Measurements from ENCODE around the gene USP32. TPM values are rescaled to one million over a fixed set of nuclear protein-coding genes. Genes with fewer than 3 reads are reported as not detected.
"Not testable (repeated sequence)": the region's sequence is repeated elsewhere in the genome, so short reads cannot be mapped to it uniquely, and the experiment has no call there.

USP32 gene
- total RNA-seq, 2 experiments from 2014 or later: 32.3 to 33.1 TPM

DNA sequence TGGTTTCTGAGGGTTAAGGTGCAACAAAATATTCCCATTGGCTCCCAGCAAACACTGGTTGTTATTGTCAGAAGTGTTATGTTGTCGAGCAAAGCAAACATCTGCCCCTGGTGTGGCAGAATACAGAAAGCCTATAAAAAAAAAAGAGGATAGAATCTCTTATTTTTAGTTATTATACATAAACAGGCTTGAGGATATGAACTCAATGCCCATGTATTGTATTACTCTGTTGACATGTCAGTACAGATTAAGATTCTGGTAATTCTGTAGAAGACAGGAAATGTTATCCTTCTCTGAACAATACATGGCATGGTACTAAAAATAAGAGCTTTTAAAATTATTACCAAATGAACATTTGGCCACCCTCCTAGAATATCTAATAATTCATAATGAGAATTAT, 168.5 kb downstream of the USP32 start:
- Mint-ChIP-seq H3K27ac (no peak overlapping the region), H3K4me1 (no peaks in the 10 kb centered on the region), H3K27me3 (no peaks in the 10 kb centered on the region), H3K36me3 (ENCODE audit: low read depth) (peaks cover 13% of the 10 kb centered on the region), H3K9me3 (ENCODE audit: low read depth) (no peaks in the 10 kb centered on the region), H3K4me3 (no peak overlapping the region)
- ATAC-seq: no peak
- intact Hi-C loops (cut with DNase I, micrococcal nuclease): no loop called here
- DNase-seq: no peak
- CTCF ChIA-PET: interaction anchor here (1.1 to 2.6 kb wide), 2 partner anchors 9 to 25 kb away, joined by 3 to 8 read pairs; no protein-coding TSS in a partner anchor
- POLR2A ChIA-PET: no interaction called here

DNA sequence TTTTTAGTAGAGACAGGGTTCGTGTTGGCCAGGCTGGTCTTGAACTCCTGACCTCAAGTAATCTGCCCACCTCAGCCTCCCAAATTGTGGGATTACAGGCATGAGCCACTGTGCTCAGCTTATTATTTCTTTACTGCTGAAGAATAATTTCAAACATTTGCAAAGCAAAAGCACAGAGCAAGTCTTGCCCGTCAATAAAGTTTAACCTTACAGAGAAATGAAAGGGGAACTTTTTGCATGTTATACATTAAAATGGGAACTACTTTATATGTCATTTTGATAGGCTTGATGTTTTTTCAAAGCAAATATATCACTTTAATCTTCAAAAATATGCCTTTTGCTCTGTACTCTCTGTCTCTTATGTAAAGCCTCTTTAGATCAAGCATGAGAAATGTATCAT, 173.2 kb downstream of the USP32 start:
- DNase-seq; CTCF ChIA-PET; H3K27me3 Mint-ChIP-seq; H3K4me1 Mint-ChIP-seq; POLR2A ChIA-PET; intact Hi-C loops (cut with DNase I, micrococcal nuclease); ATAC-seq; H3K9me3 Mint-ChIP-seq (ENCODE audit: low read depth); H3K4me3 Mint-ChIP-seq; H3K27ac Mint-ChIP-seq: not testable (repeated sequence)
- peaks cover 14% of the 10 kb centered on the region for H3K36me3 Mint-ChIP-seq (ENCODE audit: low read depth)

DNA sequence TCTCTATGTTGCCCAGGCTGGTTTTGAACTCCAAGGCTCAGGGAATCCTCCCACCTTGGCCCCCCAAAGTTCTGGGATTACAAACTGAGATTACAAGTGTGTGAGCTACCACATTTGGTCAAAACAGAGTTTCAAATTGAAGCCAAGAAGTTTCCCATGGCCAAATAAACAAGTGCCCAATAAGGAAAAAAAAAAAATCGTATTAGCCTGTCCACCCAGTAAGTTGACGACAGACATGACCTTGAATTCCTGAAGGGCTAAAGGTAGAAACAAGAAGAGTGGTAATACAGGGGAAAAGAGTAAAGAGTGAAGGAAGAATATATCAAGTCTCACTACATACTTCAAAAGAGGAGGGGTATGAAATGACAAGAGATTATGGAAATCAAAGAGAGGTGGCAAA, 176.0 kb downstream of the USP32 start:
- intact Hi-C loops (cut with DNase I, micrococcal nuclease); ATAC-seq; POLR2A ChIA-PET: not testable (repeated sequence)

DNA sequence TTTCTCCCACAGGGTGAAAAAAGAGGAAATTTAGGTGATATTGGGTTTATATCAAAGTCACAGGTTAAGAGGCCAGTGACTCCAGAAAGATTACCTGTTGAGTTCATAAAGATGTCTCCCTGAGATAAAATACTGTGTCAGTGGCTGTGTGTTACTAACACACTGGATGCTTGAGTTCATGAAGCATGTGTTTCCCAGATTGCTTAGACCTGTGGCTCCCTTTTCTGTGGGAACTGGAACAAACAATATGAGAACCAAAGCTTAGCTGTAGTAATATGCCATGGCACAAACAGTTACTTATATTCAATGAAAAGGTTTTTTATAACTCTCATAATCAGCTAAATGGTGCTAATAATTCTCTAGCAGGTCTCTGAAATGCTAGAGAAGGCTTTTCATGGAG, 180.7 kb downstream of the USP32 start:
- H3K27me3 Mint-ChIP-seq; H3K36me3 Mint-ChIP-seq (ENCODE audit: low read depth); H3K27ac Mint-ChIP-seq; ATAC-seq; DNase-seq; POLR2A ChIA-PET; intact Hi-C loops (cut with DNase I, micrococcal nuclease); CTCF ChIA-PET; H3K4me1 Mint-ChIP-seq; H3K9me3 Mint-ChIP-seq (ENCODE audit: low read depth); H3K4me3 Mint-ChIP-seq: not testable (repeated sequence)

More for the DNA sequence above, 176.0 kb downstream of the USP32 start:
- H3K4me3 Mint-ChIP-seq; H3K27me3 Mint-ChIP-seq; H3K9me3 Mint-ChIP-seq (ENCODE audit: low read depth); DNase-seq; H3K36me3 Mint-ChIP-seq (ENCODE audit: low read depth); H3K4me1 Mint-ChIP-seq; H3K27ac Mint-ChIP-seq: not testable (repeated sequence)
- CTCF ChIA-PET: interaction anchor here (0.6 kb wide), 2 partner anchors 111 to 210 kb away, joined by 4 to 5 read pairs; no protein-coding TSS in a partner anchor

DNA sequence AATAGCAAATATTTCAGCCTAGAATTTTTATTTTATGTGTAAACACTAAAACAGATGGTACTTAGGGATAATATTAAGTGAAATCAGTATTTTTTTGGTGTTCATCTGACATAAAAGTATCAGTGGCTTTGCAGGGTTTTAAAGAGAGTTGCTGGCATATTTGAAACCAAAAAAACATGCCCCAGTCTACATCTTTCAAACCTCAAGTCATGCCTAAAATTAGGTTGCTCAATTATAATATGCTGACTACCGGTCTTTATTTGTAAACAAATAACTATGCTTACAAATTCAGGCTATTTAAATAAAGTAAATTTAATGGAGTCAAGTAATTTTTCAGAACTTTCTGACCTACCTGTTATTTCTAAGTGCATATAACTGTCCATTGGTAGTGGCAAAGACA, 183.6 kb downstream of the USP32 start:
- DNase-seq; H3K4me1 Mint-ChIP-seq; H3K27ac Mint-ChIP-seq; H3K9me3 Mint-ChIP-seq (ENCODE audit: low read depth); POLR2A ChIA-PET; ATAC-seq; intact Hi-C loops (cut with DNase I, micrococcal nuclease); H3K36me3 Mint-ChIP-seq (ENCODE audit: low read depth); CTCF ChIA-PET; H3K27me3 Mint-ChIP-seq; H3K4me3 Mint-ChIP-seq: not testable (repeated sequence)

DNA sequence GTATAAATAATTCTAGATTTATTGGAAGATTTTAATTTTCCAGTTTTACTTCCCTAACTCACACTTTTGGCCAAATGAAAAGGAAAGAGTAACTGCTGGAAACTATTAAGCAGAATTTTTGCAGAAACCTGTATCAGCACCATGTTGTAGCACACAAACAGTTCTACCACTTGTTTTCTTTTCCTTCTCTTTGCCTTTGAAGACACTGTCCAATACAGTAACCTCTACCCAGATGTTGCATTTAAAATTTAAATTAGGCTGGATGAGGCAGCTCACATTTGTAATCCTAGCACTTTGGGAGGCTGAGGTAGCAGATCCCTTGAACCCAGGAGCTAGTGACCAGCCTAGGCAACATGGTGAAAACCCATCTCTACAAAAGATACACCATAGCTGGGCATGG, 186.2 kb downstream of the USP32 start:
- H3K36me3 Mint-ChIP-seq (ENCODE audit: low read depth); CTCF ChIA-PET; H3K4me3 Mint-ChIP-seq; POLR2A ChIA-PET; H3K27ac Mint-ChIP-seq; ATAC-seq; DNase-seq; H3K9me3 Mint-ChIP-seq (ENCODE audit: low read depth); H3K27me3 Mint-ChIP-seq; H3K4me1 Mint-ChIP-seq; intact Hi-C loops (cut with DNase I, micrococcal nuclease): not testable (repeated sequence)

DNA sequence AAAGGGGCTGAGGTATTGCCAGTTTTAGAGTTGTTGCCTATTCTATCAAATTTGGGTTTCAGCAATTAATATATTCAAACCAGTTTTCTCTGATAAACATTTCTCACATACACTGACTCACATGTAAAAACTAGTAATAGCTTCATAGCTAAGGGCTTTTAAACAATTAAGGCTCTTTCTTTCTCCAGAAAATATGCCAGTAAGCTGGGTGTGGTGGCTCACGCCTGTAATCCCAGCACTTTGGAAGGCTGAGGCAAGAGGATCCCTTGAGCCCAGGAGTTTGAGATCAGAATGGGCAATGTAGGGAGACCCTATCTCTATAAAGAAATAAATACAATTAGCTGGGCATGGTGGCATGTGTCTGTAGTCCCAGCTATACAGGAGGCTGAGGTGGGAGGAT, 193.3 kb downstream of the USP32 start:
- H3K27ac Mint-ChIP-seq; ATAC-seq; DNase-seq; H3K27me3 Mint-ChIP-seq; intact Hi-C loops (cut with DNase I, micrococcal nuclease); H3K9me3 Mint-ChIP-seq (ENCODE audit: low read depth); H3K4me1 Mint-ChIP-seq; H3K4me3 Mint-ChIP-seq; POLR2A ChIA-PET: not testable (repeated sequence)
- CTCF ChIA-PET: interaction anchor here (0.6 to 1.2 kb wide), 3 partner anchors 25 to 119 kb away, joined by 3 read pairs; no protein-coding TSS in a partner anchor
- H3K36me3 Mint-ChIP-seq (ENCODE audit: low read depth): peaks cover 11% of the 10 kb centered on the region

DNA sequence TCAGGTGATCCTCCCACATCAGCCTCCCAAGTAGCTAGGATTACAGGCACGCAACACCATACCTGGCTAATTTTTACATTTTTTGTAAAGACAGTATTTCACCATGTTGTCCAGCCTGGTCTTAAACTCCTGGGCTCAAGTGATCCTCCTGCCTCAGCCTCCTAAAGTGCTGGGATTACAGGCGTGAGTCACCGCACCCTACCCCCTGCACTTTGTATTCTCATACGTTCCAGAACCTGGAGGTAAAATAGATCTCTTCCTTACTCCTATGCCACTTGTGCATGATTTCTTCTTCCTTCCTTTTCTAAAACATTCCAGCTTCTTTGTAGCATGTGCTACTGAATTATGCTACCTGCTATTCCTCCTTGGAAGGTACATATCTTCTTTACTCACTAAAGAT, 197.8 kb downstream of the USP32 start:
- H3K36me3 Mint-ChIP-seq (ENCODE audit: low read depth): peaks cover 18% of the 10 kb centered on the region
- intact Hi-C loops (cut with DNase I, micrococcal nuclease); H3K27me3 Mint-ChIP-seq; POLR2A ChIA-PET; DNase-seq; ATAC-seq; H3K9me3 Mint-ChIP-seq (ENCODE audit: low read depth); H3K4me3 Mint-ChIP-seq; CTCF ChIA-PET; H3K4me1 Mint-ChIP-seq; H3K27ac Mint-ChIP-seq: not testable (repeated sequence)

DNA sequence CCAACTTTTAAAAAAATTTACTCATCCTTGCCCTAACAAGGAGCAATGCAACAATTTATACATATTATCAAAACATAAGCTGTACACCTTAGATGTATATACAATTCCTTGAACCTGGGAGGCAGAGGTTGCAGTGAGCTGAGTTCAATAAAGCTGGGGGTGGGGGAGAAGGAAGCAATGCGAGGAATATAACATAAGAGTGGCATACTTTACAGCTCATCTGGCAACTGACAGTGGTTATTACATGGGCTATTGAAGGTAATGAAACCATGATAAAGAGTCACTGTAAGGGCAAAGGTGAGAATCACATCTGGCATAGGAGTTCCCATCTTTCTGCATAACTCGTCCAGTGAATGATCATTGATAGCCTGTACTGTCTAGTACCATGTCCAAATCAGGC, 198.5 kb downstream of the USP32 start:
- peaks cover 18% of the 10 kb centered on the region for H3K36me3 Mint-ChIP-seq (ENCODE audit: low read depth)
- no peak overlapping the region for H3K27ac Mint-ChIP-seq
- no peaks in the 10 kb centered on the region for H3K4me1 Mint-ChIP-seq
- intact Hi-C loops (cut with DNase I, micrococcal nuclease): no loop called here
- H3K9me3 Mint-ChIP-seq (ENCODE audit: low read depth): no peaks in the 10 kb centered on the region
- ChIA-PET CTCF (no interaction called here), POLR2A (interaction anchor here (0.7 kb wide), 1 partner anchor 1633 kb away, joined by 4 read pairs; no protein-coding TSS in a partner anchor)
- ATAC-seq: no peak
- DNase-seq: no peak
- no peak overlapping the region for H3K4me3 Mint-ChIP-seq
- no peaks in the 10 kb centered on the region for H3K27me3 Mint-ChIP-seq

DNA sequence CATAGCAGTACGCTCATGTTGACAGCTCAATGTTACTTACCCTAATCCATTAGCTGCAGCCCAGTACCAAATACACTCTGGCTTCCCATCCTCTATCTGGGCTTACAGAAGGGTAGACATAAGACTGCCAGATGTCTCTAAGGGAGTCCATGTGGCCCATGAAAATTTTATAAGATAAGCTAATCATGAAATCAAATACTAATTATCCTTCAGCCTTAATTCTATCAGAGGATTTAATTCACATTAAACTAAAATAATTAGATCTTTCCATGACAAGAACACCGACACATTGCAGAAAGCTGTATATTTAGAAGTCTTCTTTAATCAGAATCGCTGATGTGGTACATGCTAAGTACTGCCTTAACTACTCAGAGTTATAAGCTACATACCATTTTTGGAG, 198.9 kb downstream of the USP32 start:
- CTCF ChIA-PET; H3K27ac Mint-ChIP-seq; H3K27me3 Mint-ChIP-seq; DNase-seq; H3K4me1 Mint-ChIP-seq; intact Hi-C loops (cut with DNase I, micrococcal nuclease); H3K9me3 Mint-ChIP-seq (ENCODE audit: low read depth); ATAC-seq; H3K4me3 Mint-ChIP-seq: not testable (repeated sequence)
- POLR2A ChIA-PET: interaction anchor here (0.7 kb wide), 1 partner anchor 1633 kb away, joined by 4 read pairs; no protein-coding TSS in a partner anchor
- peaks cover 16% of the 10 kb centered on the region for H3K36me3 Mint-ChIP-seq (ENCODE audit: low read depth)

DNA sequence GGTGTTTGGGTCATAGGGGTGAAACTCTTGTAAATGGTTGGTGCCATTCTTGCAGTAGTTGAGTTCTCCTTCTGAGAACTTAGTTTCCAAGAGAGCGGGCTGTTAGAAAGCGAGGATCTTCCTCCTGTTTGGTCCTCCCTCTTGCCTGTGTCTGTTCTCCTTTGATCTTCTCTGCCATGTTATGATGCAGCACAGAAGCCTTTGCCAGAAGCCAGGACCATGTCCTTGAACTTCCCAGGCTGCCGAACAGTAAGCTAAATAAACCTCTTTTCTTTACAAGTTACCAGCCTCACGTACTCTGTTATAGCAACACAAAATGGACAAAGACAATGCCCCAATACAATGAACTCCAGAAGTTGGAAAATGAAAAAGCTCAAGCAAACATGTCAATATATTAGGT, 201.9 kb downstream of the USP32 start:
- H3K4me3 Mint-ChIP-seq; ATAC-seq; H3K4me1 Mint-ChIP-seq; H3K27me3 Mint-ChIP-seq; intact Hi-C loops (cut with DNase I, micrococcal nuclease); DNase-seq; H3K27ac Mint-ChIP-seq; CTCF ChIA-PET; H3K36me3 Mint-ChIP-seq (ENCODE audit: low read depth); POLR2A ChIA-PET; H3K9me3 Mint-ChIP-seq (ENCODE audit: low read depth): not testable (repeated sequence)

DNA sequence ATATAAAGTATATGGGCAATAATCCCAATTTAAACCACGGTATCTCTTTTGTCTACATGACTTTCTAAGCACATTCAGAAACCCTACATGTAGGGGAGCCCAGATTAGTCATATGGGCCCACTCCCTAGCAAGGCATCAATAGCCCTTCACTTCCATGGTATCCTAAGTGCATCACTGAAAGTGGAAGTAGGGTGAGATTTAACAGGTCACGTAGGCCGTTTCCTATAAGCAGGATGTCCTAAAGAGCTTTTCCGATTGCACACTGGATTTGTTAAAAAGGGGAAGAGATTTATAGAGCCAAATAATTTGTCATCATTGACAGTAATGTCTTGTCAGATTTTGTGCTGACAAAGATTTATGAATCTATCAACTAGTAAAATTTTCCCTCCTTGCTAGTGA, 203.2 kb downstream of the USP32 start:
- Mint-ChIP-seq H3K9me3 (ENCODE audit: low read depth) (no peaks in the 10 kb centered on the region), H3K4me1 (no peaks in the 10 kb centered on the region)
- intact Hi-C loops (cut with DNase I, micrococcal nuclease): no loop called here

More for the DNA sequence above, 203.2 kb downstream of the USP32 start:
- CTCF ChIA-PET: no interaction called here
- no peak for ATAC-seq
- no peak overlapping the region for H3K4me3 Mint-ChIP-seq
- peaks cover 13% of the 10 kb centered on the region for H3K36me3 Mint-ChIP-seq (ENCODE audit: low read depth)
- no peak for DNase-seq
- H3K27ac Mint-ChIP-seq: no peak overlapping the region
- H3K27me3 Mint-ChIP-seq: no peaks in the 10 kb centered on the region
- POLR2A ChIA-PET: no interaction called here

All from activated CD4-positive, alpha-beta T cell treated with anti-CD3 and anti-CD28 coated beads for 36 hours (primary cell).